Measurements from ENCODE around the gene ACTR6.
A peak's percentile ranks its signal among the peaks of the same experiment; 100 is the strongest.
"Not testable (repeated sequence)": the region's sequence is repeated elsewhere in the genome, so short reads cannot be mapped to it uniquely, and the experiment has no call there.

Gene ACTR6

DNA sequence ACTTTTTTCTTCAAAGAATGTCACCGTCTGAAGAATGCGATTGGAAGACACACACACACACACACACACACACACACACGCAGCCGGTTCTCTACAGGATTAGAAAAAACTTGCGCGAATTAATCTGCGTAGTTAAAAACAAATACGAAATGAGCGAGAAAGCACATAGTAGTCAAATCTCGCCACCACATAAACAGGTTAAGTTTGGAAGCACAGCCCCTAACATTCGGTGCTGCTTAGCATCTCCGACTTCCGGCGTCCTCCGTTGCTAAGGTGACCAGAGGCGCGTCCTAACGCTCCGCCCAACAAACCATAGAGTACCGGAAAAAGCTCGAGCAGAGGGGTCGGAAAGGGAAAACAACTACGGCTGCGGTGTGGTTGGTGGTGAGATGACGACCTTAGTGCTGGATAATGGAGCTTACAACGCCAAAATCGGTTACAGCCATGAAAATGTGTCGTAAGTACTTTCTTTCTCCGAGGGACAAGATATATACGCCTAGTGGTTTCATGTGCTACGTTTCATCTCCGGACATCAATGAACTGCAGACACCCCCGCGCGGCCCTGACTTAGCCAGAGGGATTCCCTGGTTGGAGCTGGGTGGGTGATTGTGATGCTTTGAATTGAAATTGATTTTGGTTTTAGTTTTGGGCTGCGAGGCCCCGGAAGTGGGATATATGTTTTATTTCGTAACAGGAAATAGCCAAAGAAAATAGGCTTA, at the start of gene ACTR6:
Gene ACTR6 (plus strand): TSS at position 353 of the 719 bp plus-strand sequence. CDS start 37 bp downstream, at position 390.
- peak; percentile 27 to 97 (median 86) for DNase-seq

DNA sequence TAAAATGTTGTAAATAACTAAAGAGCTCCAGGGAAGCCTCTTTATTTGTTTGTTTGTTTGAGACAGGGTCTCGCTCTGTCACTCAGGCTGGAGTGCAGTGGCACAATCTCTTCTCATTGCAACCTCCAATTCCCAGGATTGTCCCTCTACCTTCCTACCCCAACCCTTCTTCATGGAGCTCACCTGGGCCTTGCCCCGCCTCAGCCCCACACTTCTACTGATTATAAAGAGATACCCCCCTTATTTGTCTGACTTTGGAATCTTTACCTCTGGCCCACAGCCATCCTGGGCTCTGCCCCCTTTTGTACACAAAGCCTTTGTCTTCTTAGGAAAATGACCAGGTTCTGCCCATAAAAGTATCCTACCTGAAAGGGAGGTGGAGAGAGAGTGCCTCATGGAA, 48.8 kb upstream of the ACTR6 start:
- DNase-seq = no peak

DNA sequence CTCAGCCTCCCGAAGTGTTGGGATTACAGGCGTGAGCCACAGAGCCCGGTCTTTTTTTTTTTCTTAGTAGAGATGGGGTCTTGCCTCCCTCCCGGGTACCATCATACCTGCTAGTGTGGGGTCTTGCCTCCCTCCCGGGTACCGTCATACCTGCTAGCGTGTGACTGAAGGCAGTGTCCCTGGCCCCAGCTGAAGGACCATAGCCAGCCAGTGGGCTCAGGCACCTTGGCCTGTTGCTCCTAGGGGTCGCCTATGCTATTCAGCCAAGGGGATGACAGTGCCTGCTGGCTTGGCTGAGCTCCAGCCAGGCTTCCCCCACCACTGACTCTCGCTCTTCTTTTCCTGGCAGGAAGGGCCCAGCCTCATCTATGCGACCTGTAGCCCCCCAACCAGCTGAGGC, 47.5 kb upstream of the ACTR6 start:
- no peak for DNase-seq

DNA sequence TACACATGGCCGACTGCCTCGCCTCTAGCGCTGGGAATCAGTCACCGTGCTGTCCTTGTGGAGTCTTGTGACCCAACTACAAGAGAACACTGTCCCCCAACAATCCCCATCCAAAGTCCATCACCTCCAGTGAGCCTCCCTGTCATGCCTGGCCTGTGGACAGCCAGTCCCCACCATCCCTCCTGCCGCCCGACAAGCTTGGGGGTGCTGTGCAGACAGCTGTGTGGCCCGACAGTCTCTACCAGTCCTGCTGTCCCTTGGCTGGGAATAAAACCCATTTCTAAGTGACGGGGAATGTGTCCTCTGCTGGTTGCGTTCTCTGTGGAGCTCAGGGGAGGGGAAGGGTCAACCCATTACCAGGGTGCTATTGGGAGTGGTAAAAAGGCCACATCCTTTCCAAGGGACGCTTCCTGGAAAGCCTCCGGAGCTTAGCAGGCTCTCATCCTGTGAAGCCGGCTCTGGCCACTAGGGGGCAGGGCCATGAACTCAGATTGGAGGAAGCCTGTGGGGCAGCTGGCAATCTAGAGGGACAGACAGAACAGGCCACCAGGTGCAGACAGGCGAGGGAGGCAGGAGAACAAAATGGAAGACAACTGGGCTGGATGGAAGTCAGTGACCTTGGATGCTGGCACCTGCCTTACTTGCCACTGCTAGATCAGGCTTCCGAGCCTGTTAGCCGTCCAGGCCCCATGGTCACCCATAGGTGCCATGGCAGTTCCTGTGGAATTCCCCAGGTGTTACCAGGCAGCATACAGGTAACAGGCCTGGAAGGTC, 46.0 kb upstream of the ACTR6 start:
- DNase-seq = peak in 29 of 56 donors; percentile 2 to 55 (median 13)

DNA sequence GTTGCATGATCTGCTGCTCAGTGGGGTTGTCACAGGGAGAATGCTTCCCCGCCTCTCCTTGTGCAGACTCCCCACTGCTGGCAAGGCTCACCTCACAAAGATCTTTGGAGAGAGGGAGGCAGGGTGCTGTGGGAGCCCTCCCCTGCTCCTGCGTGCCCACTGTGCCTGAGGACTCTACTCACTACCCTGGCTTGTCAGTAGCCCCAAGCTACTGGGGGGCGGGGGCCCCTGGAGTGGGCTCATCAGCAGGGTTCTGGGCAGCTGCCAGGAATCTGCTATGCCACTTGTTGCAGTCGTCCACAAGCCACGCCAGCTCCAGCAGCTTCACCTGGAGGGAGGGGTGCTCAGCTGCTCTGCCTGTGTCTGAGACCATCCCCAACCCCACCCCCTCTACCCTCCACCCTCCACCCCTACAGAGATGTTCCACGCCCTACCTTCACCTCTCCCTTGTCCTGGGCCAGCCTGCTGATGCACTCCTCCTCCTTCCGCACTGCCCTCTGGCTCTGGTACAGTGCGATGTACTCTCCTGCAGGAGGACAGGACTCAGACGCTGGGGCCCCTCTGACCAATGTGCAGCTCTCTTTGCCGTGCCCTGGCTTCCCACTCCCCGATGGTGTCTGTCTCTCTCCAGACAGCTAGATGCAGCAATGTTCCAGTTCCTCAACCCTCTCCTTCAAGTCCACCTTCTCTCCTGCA, 43.7 kb upstream of the ACTR6 start:
- no peak for DNase-seq

DNA sequence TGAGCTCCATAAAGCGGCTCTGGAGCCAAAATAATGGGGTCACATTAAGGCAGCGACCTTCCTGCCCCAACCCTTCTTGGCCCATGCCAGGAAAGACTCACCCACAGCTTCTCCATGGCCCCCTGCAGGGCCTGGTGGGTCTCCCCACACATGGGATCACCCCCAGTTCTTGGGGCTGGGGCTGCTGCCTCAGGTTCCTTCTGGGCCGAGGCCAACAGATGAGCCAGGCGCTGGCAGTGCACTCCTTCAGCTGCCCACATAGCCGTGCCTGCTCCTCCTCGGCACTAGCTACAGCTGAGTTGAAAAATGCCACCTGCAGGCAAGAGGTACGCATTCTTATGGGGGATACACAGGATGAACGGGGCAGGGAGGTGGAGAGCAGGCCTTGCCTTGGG, 43.2 kb upstream of the ACTR6 start:
- no peak for DNase-seq

DNA sequence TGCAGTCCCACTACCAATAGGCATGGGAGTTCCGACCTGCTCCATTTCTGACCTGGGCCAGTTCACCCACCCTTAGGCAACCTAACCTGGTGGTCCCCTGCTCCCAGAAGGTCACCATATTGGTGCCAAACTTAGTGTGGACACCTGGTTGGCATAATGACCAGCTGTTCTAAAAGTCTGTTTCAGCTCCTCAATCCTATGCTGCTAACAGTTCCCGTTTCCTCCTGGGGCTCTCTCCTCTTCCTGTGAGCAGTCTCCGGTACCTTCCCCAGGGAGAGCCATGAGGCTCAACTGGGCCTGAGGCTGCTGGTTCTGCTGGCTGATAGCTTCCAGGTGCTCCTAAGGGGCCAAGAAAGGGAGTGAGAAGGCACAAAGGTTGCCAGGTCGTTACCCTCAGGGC, 42.1 kb upstream of the ACTR6 start:
- no peak for DNase-seq

DNA sequence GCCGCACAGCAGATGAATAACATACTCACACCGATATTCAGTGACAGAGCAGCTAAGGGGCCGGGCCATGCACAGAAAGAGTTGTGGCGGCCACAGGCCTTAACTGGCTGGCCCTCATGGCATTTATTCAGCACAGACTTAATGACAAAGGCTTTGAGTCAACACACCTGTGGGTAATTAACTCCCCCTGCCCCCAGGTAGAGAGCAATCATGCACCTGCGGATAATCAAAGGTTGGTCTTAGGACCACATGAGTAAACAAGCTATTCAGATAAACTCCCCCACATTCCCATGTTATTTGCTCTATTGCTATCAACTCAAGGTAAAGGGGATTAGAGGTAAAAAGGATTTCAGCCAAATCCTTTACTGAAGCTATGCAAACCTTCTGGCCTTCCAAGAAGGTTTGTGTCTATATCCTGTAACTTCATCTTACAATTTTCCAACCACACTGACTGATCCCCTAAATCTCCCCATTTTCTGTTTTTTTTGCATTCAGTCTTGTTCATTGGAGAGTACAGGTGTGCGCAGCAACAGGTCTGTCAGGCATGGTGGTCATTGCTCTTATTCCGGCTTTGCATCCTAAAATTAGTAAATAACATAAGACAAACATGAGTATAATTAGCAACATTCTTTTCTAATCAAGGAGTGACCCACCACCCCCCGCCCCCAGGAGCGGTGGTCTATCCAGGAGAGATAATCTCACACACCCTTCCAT, 41.1 kb upstream of the ACTR6 start:
- no peak for DNase-seq

DNA sequence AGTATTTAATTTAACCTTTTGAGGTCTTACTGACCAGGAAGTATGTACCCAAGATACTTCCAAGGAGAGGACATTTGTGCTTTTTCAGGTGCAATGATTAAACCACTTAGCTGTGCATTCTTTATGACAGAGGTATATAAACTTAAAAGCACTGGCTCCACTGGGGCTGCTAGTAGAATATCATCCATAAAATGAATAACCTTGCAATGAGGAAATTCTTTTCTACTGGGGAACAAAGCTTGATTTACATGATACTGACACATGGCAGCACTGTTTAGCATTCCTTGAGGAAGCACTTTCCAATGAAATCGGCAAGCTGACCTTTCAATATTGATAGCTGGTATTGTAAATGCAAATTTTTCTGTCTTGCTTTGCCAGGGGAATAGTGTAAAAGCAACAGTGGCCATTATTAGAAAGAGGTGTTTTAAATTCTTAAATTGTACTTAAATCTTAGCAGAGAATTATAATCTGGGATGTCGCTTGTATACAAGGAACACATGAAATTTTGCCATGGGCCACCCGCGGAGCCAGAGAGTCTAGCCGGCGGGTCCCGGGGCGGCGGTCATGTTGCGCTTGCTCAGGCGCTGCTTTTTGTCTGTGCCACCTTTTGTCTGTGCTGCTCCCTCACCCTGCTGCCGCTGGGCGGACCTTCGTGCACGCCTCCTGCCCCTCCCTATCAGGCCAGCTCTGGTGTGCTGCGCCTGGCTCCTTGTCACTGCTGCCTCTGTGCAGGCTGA, 37.0 kb upstream of the ACTR6 start:
- peak in 50 of 56 donors; percentile 11 to 74 (median 44) for DNase-seq

DNA sequence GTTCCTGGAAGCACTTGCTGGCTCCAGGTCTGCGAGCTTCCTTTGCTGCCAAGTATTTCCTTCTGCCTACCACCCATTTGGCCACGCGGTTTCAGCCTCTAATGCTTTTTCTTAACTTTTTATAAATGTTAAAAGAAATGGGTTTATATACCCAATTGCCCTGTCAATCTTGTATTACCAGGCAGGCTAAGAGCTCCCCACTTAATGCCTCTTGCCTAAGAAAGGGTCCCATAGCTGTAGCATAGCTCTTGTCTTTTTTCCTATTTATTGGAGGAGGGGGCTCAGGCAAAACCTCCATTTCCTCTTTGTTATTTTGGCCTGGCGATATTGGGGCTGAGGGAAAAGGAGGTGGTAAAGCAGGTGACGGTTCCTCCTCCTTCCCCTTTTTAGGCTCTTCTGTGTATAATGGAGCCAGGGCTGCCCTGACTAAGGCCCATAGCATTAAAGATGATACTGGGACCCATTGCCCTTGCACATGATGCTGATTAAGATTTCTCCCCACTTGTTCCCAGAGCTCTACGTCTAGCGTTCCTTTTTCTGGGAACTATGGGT, 36.4 kb upstream of the ACTR6 start:
- DNase-seq = no peak

DNA sequence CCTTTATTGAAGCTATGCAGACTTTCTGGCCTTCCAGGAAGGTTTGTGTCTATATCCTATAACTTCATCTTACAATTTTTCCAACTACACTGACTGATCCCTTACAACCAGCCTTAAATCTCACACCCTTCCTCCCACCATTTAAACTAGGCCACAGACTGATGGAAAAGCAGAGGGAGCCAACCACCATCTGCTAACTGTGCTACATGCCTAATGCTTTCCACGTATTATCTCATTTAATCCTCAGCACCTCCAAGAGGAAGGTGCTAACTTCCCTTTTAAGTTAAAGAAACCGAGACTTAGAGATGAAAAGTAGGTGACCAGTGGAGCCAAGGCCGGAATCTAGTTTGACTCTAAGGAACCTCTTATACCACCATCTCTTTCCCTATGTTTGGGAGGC, 35.3 kb upstream of the ACTR6 start:
- DNase-seq = no peak

DNA sequence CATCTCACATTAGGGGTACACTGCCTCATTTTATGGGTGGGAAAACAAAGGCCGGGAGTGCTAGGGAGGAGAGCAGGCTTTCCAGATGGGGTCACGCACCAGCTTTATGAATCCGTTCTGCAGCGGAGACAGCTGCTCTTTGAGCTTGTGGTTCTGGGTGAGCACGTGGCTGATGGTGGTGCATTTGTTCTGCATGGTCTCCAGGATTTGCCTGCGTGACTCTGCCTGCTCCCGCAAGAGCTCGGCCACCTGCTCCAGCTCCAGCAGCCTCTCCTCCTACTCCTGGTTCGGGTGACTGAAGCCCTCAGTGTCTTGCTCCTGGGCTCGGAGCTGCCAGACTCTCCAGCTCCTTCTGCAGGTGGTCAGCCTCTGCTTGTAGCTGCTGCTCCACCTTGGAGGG, 34.4 kb upstream of the ACTR6 start:
- no peak for DNase-seq

DNA sequence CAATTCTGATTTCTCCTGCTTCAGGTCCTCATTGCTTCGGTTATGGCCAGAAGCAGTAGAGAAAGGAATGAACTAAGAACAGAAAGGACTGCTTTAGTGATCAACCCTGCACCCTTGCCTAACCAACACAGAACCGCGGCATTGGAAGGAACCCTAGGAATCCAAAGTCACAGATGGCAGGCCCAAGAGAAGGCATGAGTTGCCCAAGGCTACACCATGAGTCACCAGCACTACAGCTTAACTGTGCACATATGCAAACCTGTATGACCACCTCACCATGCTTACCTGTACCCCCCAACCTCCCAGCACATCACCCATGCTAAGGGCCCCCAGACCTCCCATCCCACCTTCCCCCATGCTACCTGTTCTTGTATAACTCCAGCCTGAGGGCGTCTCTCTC, 32.1 kb upstream of the ACTR6 start:
- DNase-seq = no peak

DNA sequence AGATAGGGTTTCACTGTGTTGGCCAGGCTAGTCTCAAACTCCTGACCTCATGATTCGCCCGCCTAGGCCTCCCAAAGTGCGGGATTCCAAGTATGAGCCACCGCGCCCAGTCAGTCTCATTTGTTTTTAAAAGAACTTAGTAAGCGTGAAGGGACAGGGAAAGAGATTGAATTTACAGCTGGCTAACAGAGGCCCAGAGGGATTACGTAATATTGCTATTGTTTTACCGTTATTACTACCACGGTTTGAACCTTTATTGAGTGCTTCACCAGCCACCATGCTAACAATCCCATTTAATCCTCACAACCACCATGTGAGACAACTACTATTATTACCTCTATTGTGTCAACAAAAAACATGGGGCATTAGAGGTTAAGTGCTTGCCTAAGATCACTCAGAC, 31.3 kb upstream of the ACTR6 start:
- DNase-seq = no peak

DNA sequence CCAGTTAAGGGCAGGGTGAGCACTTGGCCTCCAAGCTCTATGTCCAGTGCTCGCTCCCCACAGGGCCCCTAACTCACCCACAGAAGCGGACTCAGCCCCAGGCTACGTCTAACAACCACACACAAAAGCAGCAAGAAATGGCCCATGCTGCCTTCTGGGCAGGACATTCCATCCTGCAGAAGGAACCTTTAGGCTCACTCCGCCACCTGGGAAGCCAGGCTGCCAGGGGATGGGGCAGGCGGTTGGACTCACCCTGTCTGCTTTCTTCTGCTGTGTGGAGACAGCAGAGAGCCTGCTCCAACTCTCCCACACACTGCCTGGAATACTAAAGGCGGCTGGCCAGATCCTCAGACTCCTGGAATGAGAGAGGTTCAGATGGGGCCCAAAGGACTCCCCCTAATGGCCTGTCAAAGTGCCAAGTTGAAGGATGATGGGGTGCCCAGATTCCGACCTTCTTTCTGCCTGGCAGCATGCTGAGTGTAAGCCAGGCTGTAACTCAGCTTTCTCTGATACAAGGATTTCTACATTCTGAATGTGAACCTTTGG, 30.2 kb upstream of the ACTR6 start:
- DNase-seq = peak in 9 of 56 donors; percentile 2 to 32 (median 12)

DNA sequence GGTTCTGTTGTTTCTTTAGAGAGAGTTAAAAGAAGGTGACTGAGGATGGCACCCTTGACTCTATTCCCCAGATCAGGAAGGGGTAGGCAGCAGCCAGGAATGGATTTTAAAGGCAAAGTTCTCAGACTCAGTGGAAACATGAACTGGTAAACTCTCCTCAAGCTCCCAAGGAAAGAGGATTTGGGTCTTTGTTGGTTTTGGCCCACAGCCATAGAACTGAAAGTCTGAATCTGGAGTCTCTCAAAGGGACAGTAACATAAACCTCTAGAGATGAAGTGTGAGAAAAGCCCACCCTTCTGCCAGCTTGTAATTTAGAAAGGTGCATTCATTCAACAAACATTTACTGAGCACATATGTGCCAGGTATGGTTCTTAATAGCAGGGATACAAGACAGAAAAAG, 29.4 kb upstream of the ACTR6 start:
- no peak for DNase-seq

DNA sequence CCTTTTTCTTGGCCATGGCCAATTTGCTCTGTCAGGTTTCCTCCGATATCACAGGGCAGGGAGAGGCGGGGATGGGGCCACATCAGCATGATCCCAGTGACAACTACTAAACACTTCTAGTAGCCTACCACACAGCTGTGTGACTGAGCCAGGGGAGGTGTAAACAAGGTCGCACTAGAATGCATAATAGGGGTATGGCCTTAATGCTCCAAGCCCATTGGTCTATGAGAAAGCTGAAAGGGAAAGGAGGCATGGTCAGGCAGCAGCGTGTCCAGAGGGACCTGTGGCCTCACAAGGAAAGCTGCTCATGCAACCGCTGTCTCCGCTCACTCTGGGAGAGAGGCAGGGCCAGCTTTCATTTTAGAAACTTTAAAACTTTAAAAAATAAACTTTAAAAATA, 27.5 kb upstream of the ACTR6 start:
- no peak for DNase-seq

DNA sequence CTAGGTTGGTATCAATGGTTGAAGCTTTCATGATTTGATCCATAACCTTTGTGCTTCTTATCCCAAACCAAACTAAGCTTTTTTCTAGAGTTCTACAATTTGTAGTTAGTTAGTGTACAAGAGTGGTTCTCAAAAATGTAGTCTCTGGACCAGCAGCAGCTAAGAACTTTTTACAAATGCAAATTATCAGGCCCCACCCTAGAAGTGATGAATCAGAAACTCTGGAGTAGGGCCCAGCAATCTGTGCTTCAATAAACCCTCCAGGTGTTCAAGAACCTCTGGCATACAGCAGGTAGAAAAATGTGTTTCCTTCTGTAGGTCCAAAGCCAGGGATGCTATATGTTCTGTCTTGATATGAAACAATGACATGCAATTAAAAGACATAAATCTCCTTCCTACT, 26.1 kb upstream of the ACTR6 start:
- DNase-seq = no peak

DNA sequence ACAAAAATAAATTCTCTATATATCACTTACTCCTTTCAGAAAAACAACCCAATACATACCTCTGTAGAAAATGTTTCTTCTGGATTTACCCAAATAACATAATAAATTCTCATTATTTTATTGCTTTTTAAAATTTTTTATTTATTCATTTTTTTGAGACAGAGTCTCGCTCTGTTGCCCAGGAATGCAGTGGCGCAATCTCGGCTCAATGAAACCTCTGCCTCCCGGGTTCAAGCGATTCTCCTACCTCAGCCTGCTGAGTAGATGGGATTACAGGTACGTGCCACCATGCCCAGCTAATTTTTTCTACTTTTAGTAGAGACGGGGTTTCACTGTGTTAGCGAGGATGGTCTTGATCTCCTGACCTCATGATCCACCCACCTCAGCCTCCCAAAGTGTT, 24.1 kb upstream of the ACTR6 start:
- DNase-seq = not testable (repeated sequence)

DNA sequence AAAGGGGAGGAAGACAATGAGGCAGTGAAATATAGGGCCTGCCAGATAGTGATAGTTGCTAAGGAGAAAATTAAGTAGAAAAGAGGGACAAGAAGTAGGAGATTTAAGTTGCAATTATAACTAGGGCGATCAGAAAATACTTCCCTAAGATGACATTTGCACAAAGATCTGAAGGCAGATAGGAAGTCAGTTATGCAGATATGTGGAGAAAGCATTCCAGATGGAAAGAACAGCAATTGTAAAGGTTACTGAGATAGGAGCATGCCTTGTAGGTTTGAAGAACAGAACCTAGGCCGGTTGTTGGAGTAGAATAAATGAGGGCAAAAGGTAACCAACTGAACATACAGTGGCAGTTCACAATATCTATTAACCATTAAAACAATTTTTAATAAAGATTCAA, 21.4 kb upstream of the ACTR6 start:
- no peak for DNase-seq
